OCI-LY7 (cell line): Measurements from ENCODE around the gene PIPOX. TPM values are rescaled to one million over a fixed set of nuclear protein-coding genes. Genes with fewer than 3 reads are reported as not detected.

Experiments used
- BruUV-seq: library from RNA; stranded (reverse); fragments of 400-500 nt; replicated peaks from 2 replicates; lab custom pipeline; 2021; lab: Mats Ljungman, UMichigan
- CTCF ChIA-PET: fragments of 300-600 bp; sonication (Branson Sonifier 250); formaldehyde crosslinking; loops from one replicate; lab custom pipeline; 2022; ENCODE audit warnings: antibody characterized with exemption; ENCODE audit not compliant: unreplicated experiment; lab: Charles Lee
- POLR2A ChIA-PET: fragments of 300-600 bp; sonication (Branson Sonifier 250); formaldehyde crosslinking; loops from one replicate; lab custom pipeline; 2022; ENCODE audit warnings: antibody characterized with exemption; lab: Charles Lee
- DNase-seq: peaks from one replicate; pipeline ENCODE4 v3.0.0-alpha.2; 2015; ENCODE audit warnings: low spot score
- H2AFZ ChIP-seq: fragments of 200-600 bp; sonication (generic), shearing (Covaris generic); 2 replicates; pipeline ENCODE4 v1.6.1; 2014; ENCODE audit warnings: mild to moderate bottlenecking, antibody characterized with exemption, low read length, moderate library complexity
- H3K27ac ChIP-seq: fragments of 200-600 bp; sonication (generic); 2 replicates; pipeline ENCODE4 v1.5.1; 2014; ENCODE audit warnings: mixed run types, low read depth, mild to moderate bottlenecking, moderate library complexity, low read length, inconsistent platforms; ENCODE audit not compliant: poor library complexity, severe bottlenecking
- H3K36me3 ChIP-seq: fragments of 200-600 bp; sonication (generic); 2 replicates; pipeline ENCODE4 v1.6.1; 2014; ENCODE audit warnings: mild to moderate bottlenecking, antibody characterized with exemption, low read length, moderate library complexity, mixed read lengths; ENCODE audit not compliant: insufficient read depth
- H3K4me1 ChIP-seq: fragments of 200-600 bp; sonication (generic); 2 replicates; pipeline ENCODE4 v1.5.1; 2014; ENCODE audit warnings: mild to moderate bottlenecking, low read length; ENCODE audit not compliant: insufficient read depth, poor library complexity, severe bottlenecking
- H3K4me2 ChIP-seq: fragments of 200-600 bp; sonication (generic); 2 replicates; pipeline ENCODE4 v1.6.1; 2014; ENCODE audit warnings: mild to moderate bottlenecking, low read length
- H3K4me3 ChIP-seq: fragments of 200-600 bp; sonication (generic); 2 replicates; pipeline ENCODE4 v1.5.1; 2014; ENCODE audit warnings: mild to moderate bottlenecking, low read depth, low read length; ENCODE audit not compliant: poor library complexity, severe bottlenecking
- H3K79me2 ChIP-seq: fragments of 200-600 bp; sonication (generic); 2 replicates; pipeline ENCODE4 v1.6.1; 2016; ENCODE audit warnings: low read depth, mild to moderate bottlenecking, low read length, moderate library complexity, mixed read lengths; ENCODE audit not compliant: insufficient read depth
- H3K9me2 ChIP-seq: fragments of 200-600 bp; sonication (generic); 2 replicates; pipeline ENCODE4 v1.6.1; 2016; ENCODE audit warnings: mild to moderate bottlenecking, low read length, mixed read lengths; ENCODE audit not compliant: insufficient read depth
- H3K9me3 ChIP-seq: fragments of 200-600 bp; sonication (generic); 2 replicates; pipeline ENCODE4 v1.6.1; 2014; ENCODE audit warnings: mild to moderate bottlenecking, mixed run types, low read length, mixed read lengths
- H4K20me1 ChIP-seq: fragments of 200-600 bp; sonication (generic); 2 replicates; pipeline ENCODE4 v1.6.1; 2014; ENCODE audit warnings: mild to moderate bottlenecking, antibody characterized with exemption, low read length, moderate library complexity, mixed read lengths; ENCODE audit not compliant: insufficient read depth
- CTCF ChIP-seq: fragments of 200-600 bp; sonication (generic); conservative IDR thresholded peaks from 2 replicates; pipeline ENCODE4 v1.5.1; 2014; ENCODE audit warnings: mild to moderate bottlenecking, antibody characterized with exemption, low read length, moderate library complexity, mixed read lengths
- EZH2phosphoT487 ChIP-seq: fragments of 200-600 bp; sonication (generic); IDR thresholded peaks from 2 replicates; pipeline ENCODE4 v1.6.1; 2018; ENCODE audit warnings: low read depth, borderline replicate concordance, mild to moderate bottlenecking, mixed run types, antibody characterized with exemption, low read length, moderate library complexity, mixed read lengths
- intact Hi-C: fragments of 100-400 bp; cut with micrococcal nuclease; formaldehyde crosslinking; loops from one replicate; pipeline ENCODE4 v1.10.0; 2022; ENCODE audit not compliant: unreplicated experiment
- total RNA-seq, 2 experiments: library from RNA; depleted of rRNA in 1 of 2; stranded (reverse); fragments of >200 nt in 1 of 2; shearing (Covaris generic) in 1 of 2; gene quantifications; 2 replicates each; pipeline ENCODE4 v1.2.3, GENCODE V29; 2014 to 2022

Gene PIPOX
- total RNA-seq, 2 experiments from 2014 or later = 3.8 to 4.1 TPM

GRCh38 chr17:29063992-29064391 lies 21.1 kb downstream of the PIPOX start:
- Histone ChIP-seq H2AFZ (no peak overlapping the region), H3K79me2 (no peaks in the 10 kb centered on the region), H3K27ac (no peak overlapping the region), H4K20me1 (no peaks in the 10 kb centered on the region), H3K36me3 (no peaks in the 10 kb centered on the region), H3K4me3 (no peak overlapping the region), H3K4me2 (no peak overlapping the region), H3K9me3 (no peaks in the 10 kb centered on the region), H3K4me1 (no peaks in the 10 kb centered on the region), H3K9me2 (no peaks in the 10 kb centered on the region)
- BruUV-seq = no TSS peak
- intact Hi-C loops = no loop called here
- ChIA-PET CTCF (no interaction called here), POLR2A (no interaction called here)
- no peak for DNase-seq
- TF ChIP-seq CTCF = no peak
- no peak for TF ChIP-seq EZH2phosphoT487

GRCh38 chr17:29066047-29066446 lies 23.1 kb downstream of the PIPOX start:
- Histone ChIP-seq H3K4me1 (no peaks in the 10 kb centered on the region), H3K4me2 (no peak overlapping the region), H3K79me2 (no peaks in the 10 kb centered on the region), H3K27ac (no peak overlapping the region), H3K9me3 (no peaks in the 10 kb centered on the region), H3K9me2 (no peaks in the 10 kb centered on the region), H3K4me3 (no peak overlapping the region), H2AFZ (no peak overlapping the region), H4K20me1 (no peaks in the 10 kb centered on the region), H3K36me3 (no peaks in the 10 kb centered on the region)
- TF ChIP-seq CTCF (no peak), EZH2phosphoT487 (no peak)
- BruUV-seq = no TSS peak
- no peak for DNase-seq
- ChIA-PET CTCF (no interaction called here), POLR2A (no interaction called here)
- intact Hi-C loops = no loop called here

GRCh38 chr17:29066606-29067005 lies 23.7 kb downstream of the PIPOX start:
- ChIA-PET POLR2A (no interaction called here), CTCF (no interaction called here)
- no peak overlapping the region for H3K4me2 ChIP-seq
- H3K9me3 ChIP-seq = no peaks in the 10 kb centered on the region
- no peak for DNase-seq
- no peaks in the 10 kb centered on the region for H3K9me2 ChIP-seq
- TF ChIP-seq CTCF (no peak), EZH2phosphoT487 (no peak)
- no peak overlapping the region for H3K4me3 ChIP-seq
- no peaks in the 10 kb centered on the region for H3K79me2 ChIP-seq
- no peaks in the 10 kb centered on the region for H3K36me3 ChIP-seq
- no TSS peak for BruUV-seq
- no peak overlapping the region for H3K27ac ChIP-seq
- intact Hi-C loops = no loop called here
- H2AFZ ChIP-seq = no peak overlapping the region
- H3K4me1 ChIP-seq = no peaks in the 10 kb centered on the region
- H4K20me1 ChIP-seq = no peaks in the 10 kb centered on the region
